Naive B cell (primary cell): ENCODE measurements around the gene SRBD1. TPM values are rescaled to one million over a fixed set of nuclear protein-coding genes. Genes with fewer than 3 reads are reported as not detected.

Experiments used
- ATAC-seq, 2 donors: fragments of 150-1000 bp; cut with Tn5 transposase; 2 replicates each; pipeline ENCODE4 v1.10.0; 2021; ENCODE audit warnings: low read depth in 2 of 2, mild to moderate bottlenecking in 2 of 2, moderate library complexity in 2 of 2
- DNase-seq: peaks from one replicate; pipeline ENCODE4 v3.0.0; 2022
- H3K27ac Mint-ChIP-seq, 6 donors: one replicate each; pipeline ENCODE4 v1.8.0; 2020 to 2022; ENCODE audit warnings: mild to moderate bottlenecking in 6 of 6, mixed read lengths in 6 of 6, moderate library complexity in 5 of 6, inconsistent platforms in 2 of 6
- H3K27me3 Mint-ChIP-seq, 3 donors: one replicate each; pipeline ENCODE4 v1.8.0; 2021 to 2022; ENCODE audit warnings: mixed read lengths in 3 of 3, mild to moderate bottlenecking in 1 of 3
- H3K36me3 Mint-ChIP-seq, 2 donors: one replicate each; pipeline ENCODE4 v1.8.0; 2020 to 2022; ENCODE audit warnings: mixed read lengths in 2 of 2, inconsistent platforms in 1 of 2, mild to moderate bottlenecking in 1 of 2
- H3K4me1 Mint-ChIP-seq, 3 donors: one replicate each; pipeline ENCODE4 v1.8.0; 2020 to 2022; ENCODE audit warnings: mixed read lengths in 3 of 3, inconsistent platforms in 1 of 3, mild to moderate bottlenecking in 1 of 3, moderate library complexity in 1 of 3
- H3K4me3 Mint-ChIP-seq, 8 donors: one replicate each; pipeline ENCODE4 v1.8.0; 2020 to 2022; ENCODE audit warnings: mild to moderate bottlenecking in 8 of 8, mixed read lengths in 8 of 8, moderate library complexity in 8 of 8, inconsistent platforms in 2 of 8
- H3K9me3 Mint-ChIP-seq, 7 donors: one replicate each; pipeline ENCODE4 v1.8.0; 2020 to 2022; ENCODE audit warnings: mixed read lengths in 7 of 7, mild to moderate bottlenecking in 5 of 7, inconsistent platforms in 2 of 7, moderate library complexity in 1 of 7
- polyA plus RNA-seq, 6 donors: library from polyadenylated mRNA; unstranded; fragments of 300-500 nt; fragmentation: Illumina TruSeq; gene quantifications; one replicate each; pipeline ENCODE4 v1.2.3, GENCODE V29; 2021; ENCODE audit warnings: low read depth in 6 of 6

Gene SRBD1
- polyA plus RNA-seq, 6 donors from 2014 or later: 11.6 to 20.0 (median 15.1) TPM

- H3K36me3 Mint-ChIP-seq: no peaks in the 10 kb centered on the region
- peaks cover 4 to 20% (median 9%) of the 10 kb centered on the region in 3 donors for H3K27me3 Mint-ChIP-seq
- no peaks in the 10 kb centered on the region for H3K4me1 Mint-ChIP-seq
- ATAC-seq: no peak
- no peak for DNase-seq
- no peak overlapping the region for H3K4me3 Mint-ChIP-seq
- no peak overlapping the region for H3K27ac Mint-ChIP-seq
- peaks cover 0 to 3% (median 0%) of the 10 kb centered on the region in 7 donors for H3K9me3 Mint-ChIP-seq
Measured at GRCh38 chr2:45352506-45352905, 258.6 kb downstream of the SRBD1 start.

GRCh38 chr2:45345331-45346234 is 265.5 kb downstream of the SRBD1 start:
- DNase-seq (no peak), ATAC-seq (no peak)
- no peak overlapping the region for H3K27ac Mint-ChIP-seq
- H3K27me3 Mint-ChIP-seq: peaks cover 14 to 33% (median 27%) of the 10 kb centered on the region in 3 donors
- peaks cover 0 to 8% (median 4%) of the 10 kb centered on the region in 7 donors for H3K9me3 Mint-ChIP-seq
- no peak overlapping the region for H3K4me3 Mint-ChIP-seq
- H3K4me1 Mint-ChIP-seq: no peaks in the 10 kb centered on the region
- H3K36me3 Mint-ChIP-seq: peaks cover 0 to 11% of the 10 kb centered on the region in 2 donors

GRCh38 chr2:45344502-45344901 is 266.6 kb downstream of the SRBD1 start:
- H3K4me1 Mint-ChIP-seq: no peaks in the 10 kb centered on the region
- H3K27ac Mint-ChIP-seq: no peak overlapping the region
- no peak for ATAC-seq
- DNase-seq: no peak
- peaks cover 15 to 35% (median 29%) of the 10 kb centered on the region in 3 donors for H3K27me3 Mint-ChIP-seq
- peaks cover 0 to 8% (median 4%) of the 10 kb centered on the region in 7 donors for H3K9me3 Mint-ChIP-seq
- H3K36me3 Mint-ChIP-seq: peaks cover 0 to 11% of the 10 kb centered on the region in 2 donors
- no peak overlapping the region for H3K4me3 Mint-ChIP-seq

DNA sequence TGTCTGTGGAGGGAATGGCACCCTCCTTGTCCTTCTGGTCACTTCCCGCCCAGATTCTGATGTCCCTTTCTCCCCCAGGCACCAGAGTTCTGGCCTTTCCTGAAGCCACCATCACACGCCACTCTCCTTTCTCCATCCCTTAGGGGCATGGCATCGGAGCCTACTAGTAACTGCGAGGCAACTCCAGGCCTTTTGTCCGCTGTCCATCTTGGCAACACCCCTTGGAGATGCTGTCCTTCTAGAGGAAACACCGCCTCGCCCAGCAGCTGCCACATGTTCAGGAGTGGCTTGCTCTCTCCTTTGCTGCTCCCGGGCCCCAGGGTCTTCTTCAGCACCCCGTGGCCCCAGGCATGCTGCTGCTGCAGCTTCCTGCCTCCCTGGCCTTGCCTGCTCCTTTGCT is 267.0 kb downstream of the SRBD1 start:
- DNase-seq (no peak), ATAC-seq (no peak)
- Mint-ChIP-seq H3K27me3 (peaks cover 15 to 38% (median 29%) of the 10 kb centered on the region in 3 donors), H3K9me3 (peaks cover 0 to 10% (median 4%) of the 10 kb centered on the region in 7 donors), H3K4me1 (no peaks in the 10 kb centered on the region), H3K4me3 (no peak overlapping the region), H3K36me3 (peaks cover 0 to 11% of the 10 kb centered on the region in 2 donors), H3K27ac (no peak overlapping the region)

DNA sequence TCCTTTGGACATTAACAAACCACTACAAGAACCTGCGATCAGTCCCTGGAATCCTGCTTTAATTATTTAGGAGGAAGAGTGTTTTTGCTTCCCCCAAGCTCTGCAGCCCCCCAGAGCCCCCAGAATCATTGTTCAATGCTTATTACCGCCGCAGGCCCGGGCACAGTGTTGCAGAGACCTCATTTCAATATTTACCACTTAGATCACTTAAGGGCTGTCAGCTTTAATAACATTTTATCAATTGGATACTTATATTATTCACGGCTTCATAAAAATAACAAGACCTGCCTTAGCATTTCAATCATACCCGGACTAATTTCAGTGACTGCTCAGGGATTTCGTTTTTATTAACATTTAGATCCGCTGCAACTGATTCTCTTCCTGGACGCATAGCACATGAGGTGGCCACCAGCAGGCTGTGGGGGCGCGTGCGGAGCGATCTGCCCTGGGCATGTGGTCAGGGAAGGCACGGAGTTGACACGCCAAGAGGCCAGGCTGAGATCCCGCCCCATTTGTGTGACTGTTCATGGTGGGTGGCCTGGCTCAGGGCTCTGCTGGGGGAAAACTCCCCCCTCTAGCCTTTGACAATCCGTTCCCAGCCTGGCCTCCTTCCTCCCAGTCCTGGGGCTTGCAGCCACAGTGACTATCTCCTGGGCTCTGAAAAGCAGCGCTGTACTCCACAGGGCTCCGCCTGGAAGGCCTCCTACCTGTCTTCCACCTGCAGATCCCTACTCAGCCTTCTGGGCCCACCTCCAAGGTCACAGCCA is 267.6 kb downstream of the SRBD1 start:
- Mint-ChIP-seq H3K36me3 (peaks cover 0 to 11% of the 10 kb centered on the region in 2 donors), H3K9me3 (peaks cover 0 to 10% (median 4%) of the 10 kb centered on the region in 7 donors), H3K4me3 (no peak overlapping the region), H3K27ac (no peak overlapping the region), H3K27me3 (peaks cover 19 to 38% (median 29%) of the 10 kb centered on the region in 3 donors), H3K4me1 (no peaks in the 10 kb centered on the region)
- ATAC-seq (no peak), DNase-seq (no peak)

- Mint-ChIP-seq H3K4me3 (no peak overlapping the region), H3K27ac (no peak overlapping the region), H3K4me1 (no peaks in the 10 kb centered on the region), H3K27me3 (peaks cover 14 to 32% (median 31%) of the 10 kb centered on the region in 3 donors), H3K36me3 (peaks cover 0 to 11% of the 10 kb centered on the region in 2 donors), H3K9me3 (peaks cover 0 to 6% (median 0%) of the 10 kb centered on the region in 7 donors)
- no peak for ATAC-seq
- DNase-seq: no peak
Measured at GRCh38 chr2:45340318-45340717, 270.7 kb downstream of the SRBD1 start.

- DNase-seq (no peak), ATAC-seq (no peak)
- peaks cover 14 to 22% (median 20%) of the 10 kb centered on the region in 3 donors for H3K27me3 Mint-ChIP-seq
- H3K4me1 Mint-ChIP-seq: no peaks in the 10 kb centered on the region
- no peak overlapping the region for H3K4me3 Mint-ChIP-seq
- no peak overlapping the region for H3K27ac Mint-ChIP-seq
- H3K9me3 Mint-ChIP-seq: peaks cover 0 to 3% (median 0%) of the 10 kb centered on the region in 7 donors
- peaks cover 0 to under 1% of the 10 kb centered on the region in 2 donors for H3K36me3 Mint-ChIP-seq
Measured at GRCh38 chr2:45339253-45339652, 271.8 kb downstream of the SRBD1 start.

Other genes with a start within 250 kb of the SRBD1 start
- 10 to 100 TPM; 14.8 to 33.3 (median 23.2) TPM for gene PRKCE, start 40.4 kb upstream of the SRBD1 start, polyA plus RNA-seq